ENCODE measurements around the gene TMOD1.

TMOD1 gene

GRCh38 chr9:97518166-97518908 is 16.9 kb downstream of the TMOD1 start:
- no peak for DNase-seq (ENCODE audit: low read depth)

- no peak for DNase-seq (ENCODE audit: low read depth)
Observed at GRCh38 chr9:97518909-97519307, 17.4 kb downstream of the TMOD1 start.

GRCh38 chr9:97519441-97519970 is 18.0 kb downstream of the TMOD1 start:
- DNase-seq (ENCODE audit: low read depth): no peak

- DNase-seq (ENCODE audit: low read depth): no peak
Observed at GRCh38 chr9:97521576-97522333, 20.3 kb downstream of the TMOD1 start.

GRCh38 chr9:97524424-97524823 is 23.0 kb downstream of the TMOD1 start:
- no peak for DNase-seq (ENCODE audit: low read depth)

DNA sequence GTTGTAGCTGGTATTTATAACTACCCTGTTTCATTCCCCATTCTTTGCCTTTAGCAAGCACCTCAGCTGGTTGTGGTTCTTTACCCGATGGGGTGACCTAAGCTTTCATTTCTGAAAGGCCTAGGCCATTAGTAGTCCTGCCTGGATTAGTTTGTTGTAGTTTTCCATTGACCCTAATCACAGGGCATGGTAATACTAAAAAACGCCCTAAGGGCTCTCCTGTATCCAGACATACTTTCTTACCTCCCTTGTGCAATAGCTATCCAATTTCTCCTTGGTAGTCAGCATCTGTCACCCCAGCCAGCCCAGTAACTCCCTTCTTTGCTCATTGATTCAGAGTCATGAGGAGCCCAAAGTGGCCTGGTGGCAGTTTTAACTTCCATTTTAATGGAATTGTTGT is 24.0 kb downstream of the TMOD1 start:
- DNase-seq (ENCODE audit: low read depth): no peak

DNA sequence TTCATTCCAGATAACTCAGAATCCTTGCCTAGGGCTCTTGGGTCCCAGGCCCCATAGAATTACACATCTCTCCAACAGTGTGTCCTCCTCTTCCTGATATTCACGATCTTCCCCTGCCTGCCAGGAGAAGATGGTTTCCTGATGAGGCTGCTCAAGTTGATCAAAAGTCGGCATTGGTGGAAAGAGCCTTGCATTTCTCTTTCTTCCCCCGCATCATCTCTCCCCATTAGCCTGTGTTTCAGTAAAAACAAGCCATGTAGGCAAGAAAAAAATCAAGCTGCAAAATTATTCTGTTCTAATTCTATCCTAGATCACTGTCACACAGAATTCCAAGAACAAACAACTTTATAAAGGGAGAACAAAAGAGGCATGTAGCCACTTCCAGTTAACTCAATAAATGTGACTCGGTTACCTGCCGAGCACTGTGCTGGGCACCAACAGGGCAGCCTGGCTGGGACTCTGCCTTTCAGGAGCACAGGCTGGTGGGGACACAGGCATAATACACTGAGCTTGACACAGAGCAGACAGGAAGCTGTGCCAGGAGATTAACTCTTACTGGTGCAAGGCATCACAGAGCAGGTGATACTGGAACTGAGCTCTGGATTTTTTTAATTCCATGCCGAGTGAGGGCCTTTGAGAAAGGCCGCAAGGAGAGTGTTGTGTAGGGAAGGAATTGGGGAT is 25.6 kb downstream of the TMOD1 start:
- DNase-seq (ENCODE audit: low read depth): no peak

DNA sequence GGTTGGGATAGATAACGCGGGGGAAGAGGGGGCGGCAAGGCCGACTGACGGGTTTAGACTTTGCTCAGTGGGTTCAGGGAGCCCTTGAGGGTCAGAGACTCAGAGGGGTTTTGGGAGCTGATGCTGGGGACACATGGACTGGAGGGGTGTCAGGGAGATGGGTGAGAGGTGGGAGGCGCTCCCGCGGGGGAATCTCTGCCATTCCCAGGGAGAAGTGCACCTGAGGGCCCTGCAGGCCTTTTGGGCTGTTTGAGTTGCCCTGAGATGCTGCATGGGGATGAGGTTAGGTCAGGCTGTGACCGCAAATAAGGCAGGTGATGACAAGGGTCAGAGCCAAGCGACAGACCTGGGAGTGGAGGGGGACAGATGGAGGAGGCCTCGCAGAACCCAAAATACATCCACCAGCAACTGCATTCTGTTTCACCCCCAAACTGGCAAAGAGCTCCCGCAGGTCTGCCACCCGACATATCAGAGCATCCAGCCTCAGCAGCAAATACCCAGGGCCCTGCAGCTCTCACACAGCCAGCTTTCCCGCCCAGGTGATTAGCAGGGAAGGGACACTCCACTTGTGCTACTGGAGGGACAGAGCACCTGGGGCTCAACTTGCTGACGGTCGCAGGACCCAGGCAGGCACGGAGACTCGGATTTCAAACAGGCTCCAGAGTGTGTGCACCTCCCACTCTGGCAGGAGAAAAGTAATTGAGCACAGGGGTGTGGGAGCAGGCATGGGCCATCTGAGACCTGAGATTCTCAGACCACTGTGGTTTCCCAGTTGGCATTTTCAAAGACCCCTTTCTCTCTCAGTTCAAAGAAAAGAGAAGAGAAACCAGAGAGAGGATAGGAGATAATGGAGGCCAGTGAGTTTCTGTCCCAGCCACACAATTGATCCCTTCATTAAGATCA is 26.4 kb downstream of the TMOD1 start:
- no peak for DNase-seq (ENCODE audit: low read depth)

DNA sequence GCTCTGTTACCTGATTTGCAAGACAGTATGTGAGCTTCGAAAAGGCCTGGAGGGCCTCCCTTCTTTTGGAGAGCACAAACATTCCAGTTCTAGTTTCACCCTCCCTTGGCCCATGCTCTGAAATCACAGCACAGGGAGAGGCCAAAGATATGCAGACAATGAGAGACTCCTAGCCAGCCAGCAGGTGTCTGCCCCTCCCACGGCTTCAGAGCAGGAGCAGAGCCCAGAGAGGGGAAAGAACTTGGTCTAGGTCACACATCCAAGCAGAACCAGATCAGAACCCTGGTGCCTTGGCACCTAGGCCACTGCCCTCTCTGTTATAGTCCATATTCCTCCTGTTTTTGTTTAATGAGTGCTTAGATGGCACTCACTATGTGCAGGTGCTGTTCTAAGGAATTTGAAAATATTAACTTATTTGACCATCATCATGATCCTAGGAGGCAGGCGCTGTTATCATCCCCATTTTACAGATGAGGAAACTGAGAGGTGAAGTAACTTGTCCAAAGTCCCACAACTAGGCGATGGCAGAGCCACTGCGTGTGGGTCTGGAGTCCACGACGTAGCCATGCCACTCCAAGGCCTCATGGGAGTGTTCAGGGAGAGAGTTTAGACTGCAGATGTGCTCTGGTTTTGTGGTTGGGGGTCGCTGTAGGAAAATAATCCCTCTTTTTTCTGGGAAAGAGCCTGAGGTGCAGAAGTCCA is 27.2 kb downstream of the TMOD1 start:
- DNase-seq (ENCODE audit: low read depth): no peak

DNA sequence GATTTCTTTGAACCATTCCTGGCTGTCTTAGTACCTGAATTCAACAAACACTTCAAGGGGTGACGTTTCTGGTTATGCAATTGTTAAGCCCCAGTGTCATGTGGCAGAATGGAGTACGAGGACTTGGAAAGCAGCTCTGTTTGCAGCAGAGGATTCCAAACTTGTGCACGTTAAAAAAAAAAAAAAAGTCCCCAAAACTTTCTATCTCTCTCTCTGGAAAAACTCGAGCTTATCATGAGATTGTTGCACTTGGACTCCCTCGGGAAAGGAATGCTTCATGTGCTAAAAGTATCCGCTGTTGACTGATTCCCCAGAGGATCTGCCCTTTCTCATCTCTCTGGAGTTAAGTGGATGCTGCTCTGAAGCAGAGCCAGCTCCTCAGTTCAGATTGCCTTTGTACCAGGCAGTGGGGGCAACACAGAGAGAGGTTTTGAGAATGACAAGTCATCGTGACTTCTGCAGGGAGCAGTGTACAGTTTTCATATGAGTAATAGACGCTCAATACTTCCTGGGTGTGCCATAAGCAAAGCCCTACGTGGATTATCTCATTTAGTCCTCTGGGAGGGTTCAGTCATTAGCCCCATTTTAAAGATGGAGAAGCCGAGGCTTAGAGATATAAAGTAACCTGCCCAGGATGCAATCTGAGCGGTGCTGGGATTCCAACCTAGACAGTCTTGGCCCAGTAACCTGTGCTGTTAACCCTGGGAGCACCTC is 28.1 kb downstream of the TMOD1 start:
- DNase-seq (ENCODE audit: low read depth): no peak

DNA sequence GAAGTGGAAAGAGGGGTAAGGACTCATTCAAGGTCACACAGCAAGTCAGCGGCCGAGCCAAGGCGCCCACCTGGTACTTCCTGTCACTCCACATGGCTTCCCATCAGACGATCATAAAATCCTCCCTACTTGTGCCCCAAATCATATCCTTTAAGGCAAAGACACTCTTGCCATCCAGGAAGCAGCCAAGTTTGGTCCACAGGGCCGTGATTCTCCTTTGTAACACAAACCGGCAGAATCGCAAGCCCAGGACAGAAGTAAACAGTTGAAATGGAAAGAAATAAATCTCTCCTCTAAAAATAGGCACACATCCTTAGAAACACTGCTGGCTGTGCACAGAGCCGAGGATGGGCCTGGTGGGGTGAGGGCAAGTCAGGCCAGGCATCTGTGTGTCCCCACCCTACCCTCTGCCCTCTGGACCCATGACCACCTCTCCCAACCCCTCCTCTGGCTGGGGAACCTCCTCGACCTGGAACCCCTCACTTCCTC is 30.5 kb downstream of the TMOD1 start:
- no peak for DNase-seq (ENCODE audit: low read depth)

DNA sequence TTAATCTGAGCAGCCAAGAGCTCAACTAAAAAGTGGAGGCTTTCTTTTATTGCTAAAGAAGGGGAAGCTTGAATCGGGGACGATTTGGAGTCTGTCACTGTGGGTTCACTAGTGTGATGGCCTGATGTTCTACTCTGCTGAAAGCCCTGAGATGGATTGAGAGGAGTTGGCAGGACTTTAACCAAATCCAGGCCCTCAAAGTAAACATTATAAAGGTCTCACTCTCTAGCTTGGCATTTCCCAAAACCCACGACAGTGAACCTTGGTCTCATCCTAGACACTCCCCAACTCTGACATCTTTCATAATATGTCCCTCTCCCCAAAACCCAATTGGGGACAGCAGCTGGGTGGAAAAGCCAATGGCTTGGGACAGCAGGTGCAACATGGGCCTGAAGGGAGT is 32.7 kb downstream of the TMOD1 start:
- no peak for DNase-seq (ENCODE audit: low read depth)

DNA sequence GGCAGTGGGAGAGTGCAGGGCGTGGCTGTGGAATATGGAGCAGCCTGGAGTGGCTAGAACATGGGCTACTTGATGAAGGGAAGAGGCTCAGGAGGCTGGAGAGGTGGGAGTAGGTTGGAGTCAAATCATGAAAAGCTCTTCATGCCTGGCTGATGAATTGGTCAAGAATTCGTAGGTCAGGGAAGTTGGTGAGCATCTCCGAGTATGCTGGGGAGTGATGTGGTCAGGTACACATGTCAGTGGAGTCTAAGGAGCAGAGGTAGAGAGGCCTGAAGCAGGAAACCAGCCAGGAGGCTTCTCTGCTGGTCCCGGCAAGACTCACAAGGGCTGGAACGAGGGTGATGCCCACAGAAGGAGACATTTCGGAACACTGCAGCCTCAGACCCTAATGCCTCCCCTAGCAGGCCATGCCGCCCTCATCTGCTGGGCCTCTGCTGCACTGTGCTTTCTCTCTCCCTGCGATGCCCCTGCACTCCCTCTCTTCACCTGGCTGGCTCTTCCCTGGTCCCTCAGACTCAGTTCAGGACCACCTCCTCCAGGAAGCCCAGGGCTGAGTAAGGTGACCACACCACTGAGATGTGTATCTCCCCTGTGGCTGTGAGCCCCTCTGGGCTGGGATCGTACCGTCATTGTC is 33.6 kb downstream of the TMOD1 start:
- no peak for DNase-seq (ENCODE audit: low read depth)

- no peak for DNase-seq (ENCODE audit: low read depth)
Observed at GRCh38 chr9:97535771-97536170, 34.3 kb downstream of the TMOD1 start.

DNA sequence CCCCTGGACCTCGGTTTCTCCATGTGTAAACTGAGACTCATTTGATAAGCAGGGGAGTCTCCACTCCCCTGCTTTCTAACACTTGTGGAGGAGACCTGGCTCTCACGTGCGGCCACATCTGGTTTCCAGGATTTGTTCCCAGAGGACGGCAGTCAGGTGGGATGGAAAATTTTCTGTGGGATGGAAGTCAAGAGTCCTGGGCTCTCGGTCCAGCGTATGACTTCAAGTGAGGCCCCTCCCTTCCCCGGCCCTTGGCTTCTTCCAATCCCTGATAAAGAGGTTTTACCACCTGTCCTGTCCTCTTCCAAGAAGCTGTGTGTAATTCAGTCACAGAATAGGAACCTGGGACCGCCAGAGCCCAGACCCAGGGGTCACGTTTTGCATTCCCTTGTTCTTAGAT is 35.0 kb downstream of the TMOD1 start:
- no peak for DNase-seq (ENCODE audit: low read depth)

DNA sequence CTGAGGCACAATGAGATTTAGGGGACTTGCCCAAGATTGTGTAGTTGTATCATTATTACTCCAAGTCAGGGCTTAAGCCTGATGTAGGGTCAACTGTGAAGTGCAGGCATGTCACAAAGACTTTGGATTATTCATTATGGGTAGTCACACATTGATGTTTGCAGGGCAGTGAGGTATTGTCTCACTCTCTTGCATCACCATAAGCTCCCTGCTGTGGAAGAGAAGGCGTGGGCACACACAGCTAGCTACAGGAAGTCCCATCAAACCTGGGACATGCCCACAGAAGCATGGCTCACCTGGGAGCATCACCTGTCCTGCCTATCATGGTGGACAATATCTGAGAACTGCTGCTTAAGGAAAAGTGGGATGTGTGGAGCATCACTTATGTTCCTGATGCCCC is 42.1 kb downstream of the TMOD1 start:
- DNase-seq (ENCODE audit: low read depth): no peak

DNA sequence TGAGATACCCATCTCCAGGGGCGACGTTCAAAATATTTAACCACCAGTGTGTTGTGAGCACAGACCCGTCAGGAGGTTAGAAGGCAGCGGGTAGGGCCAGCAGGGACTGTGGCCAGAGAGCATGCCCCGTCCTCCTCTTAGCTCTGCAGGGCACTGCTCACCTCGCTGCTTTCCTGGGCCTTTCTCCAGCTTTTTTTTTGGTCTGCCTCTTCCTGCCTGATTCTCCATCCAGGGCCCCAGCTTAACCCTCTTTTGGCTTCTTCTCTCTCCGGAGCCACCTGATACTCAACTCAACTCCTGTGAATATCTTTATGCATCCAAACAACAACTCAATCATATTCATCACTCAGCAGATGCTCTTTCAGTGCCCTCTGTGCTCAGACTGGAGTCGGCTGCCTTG is 44.0 kb downstream of the TMOD1 start:
- DNase-seq (ENCODE audit: low read depth): no peak

- no peak for DNase-seq (ENCODE audit: low read depth)
Observed at GRCh38 chr9:97547098-97547829, 45.8 kb downstream of the TMOD1 start.

GRCh38 chr9:97548379-97548778 is 46.9 kb downstream of the TMOD1 start:
- DNase-seq (ENCODE audit: low read depth): no peak
